Measurements from ENCODE around the gene GRIN2D.

GRCh38 chr19:48348045-48348444 lies 45.4 kb upstream of the GRIN2D start:
- TF ChIP-seq CTCF (IDR thresholded peaks at IDR 0.05) (no peak), POLR2A (IDR thresholded peaks at IDR 0.05) (no peak)
